Sigmoid colon (tissue), 7 donors: Measurements from ENCODE around the gene RIGI. TPM values are rescaled to one million over a fixed set of nuclear protein-coding genes. Genes with fewer than 3 reads are reported as not detected.

Experiments used
- DNase-seq: peaks from one replicate; pipeline ENCODE4 v3.0.0-alpha.2; 2019
- H3K27ac ChIP-seq, 4 donors: fragments of 200-600 bp; sonication (generic); one replicate each; pipeline ENCODE4 v1.5.1; 2016 to 2019; ENCODE audit warnings: mild to moderate bottlenecking in 1 of 4
- H3K27me3 ChIP-seq, 3 donors: fragments of 200-600 bp; sonication (generic); one replicate each; pipeline ENCODE4 v1.5.1; 2019; ENCODE audit warnings: mild to moderate bottlenecking in 1 of 3
- H3K36me3 ChIP-seq, 4 donors: fragments of 200-600 bp; sonication (generic); one replicate each; pipeline ENCODE4 v1.5.1; 2016 to 2019
- H3K4me1 ChIP-seq, 4 donors: fragments of 200-600 bp; sonication (generic); one replicate each; pipeline ENCODE4 v1.5.1; 2017 to 2019
- H3K4me3 ChIP-seq, 4 donors: fragments of 200-600 bp; sonication (generic); one replicate each; pipeline ENCODE4 v1.5.1; 2017 to 2019; ENCODE audit warnings: mild to moderate bottlenecking in 2 of 4, moderate library complexity in 1 of 4
- H3K9me3 ChIP-seq, 4 donors: fragments of 200-600 bp in 3 of 4; sonication (generic) in 3 of 4; one replicate each; pipeline versions ENCODE4 v1.5.1 to v1.6.1; 2013 to 2019
- CTCF ChIP-seq, 4 experiments: fragments of 450-650 bp in 3 of 4; fragments of 200-600 bp in 1 of 4; IDR thresholded peaks; one replicate each; pipeline ENCODE4 v1.5.1; 2016 to 2019; ENCODE audit warnings: antibody characterized with exemption in 4 of 4, mild to moderate bottlenecking in 3 of 4, moderate library complexity in 2 of 4
- EP300 ChIP-seq, 4 donors: sonication (generic); formaldehyde crosslinking; IDR thresholded peaks; one replicate each; pipeline ENCODE4 v1.6.1; 2017; ENCODE audit warnings: antibody characterized with exemption in 4 of 4
- POLR2A ChIP-seq, 2 donors: fragments of 450-650 bp; IDR thresholded peaks; one replicate each; pipeline ENCODE4 v1.6.1; 2016; ENCODE audit warnings: antibody characterized with exemption in 2 of 2, mild to moderate bottlenecking in 2 of 2, moderate library complexity in 2 of 2
- POLR2AphosphoS5 ChIP-seq, 4 donors: sonication (generic); formaldehyde crosslinking; IDR thresholded peaks; one replicate each; pipeline ENCODE4 v1.6.1; 2017; ENCODE audit warnings: antibody characterized with exemption in 4 of 4
- WGBS, 2 donors: extraction: QIAGEN DNeasy Blood & Tissue Kit; methylation state at CpG; one replicate each; pipeline ENCODE4 v1.1.7; 2013; 5-methylcytosine and 5-hydroxymethylcytosine counted together
- intact Hi-C: fragments of 100-400 bp; cut with DNase I; formaldehyde crosslinking; loops from one replicate; pipeline ENCODE4 v1.15.1; 2023
- polyA plus RNA-seq, 3 donors: library from polyadenylated mRNA; stranded (reverse); fragments of 200-250 nt; gene quantifications; one replicate each; pipeline ENCODE4 v1.2.3, GENCODE V29; 2013
- total RNA-seq, 4 donors: library from RNA; depleted of rRNA; stranded (reverse); fragments of >200 nt; gene quantifications; one replicate each; pipeline ENCODE4 v1.1.0, GENCODE V29; 2016
- donor health status: healthy with polysubstance abuse.
- donor health status: Bipolar disorder and iron deficiency.
- donor health status: healthy.

RIGI gene
- total and polyA plus RNA-seq, 7 donors = 4.4 to 19.6 (median 11.0) TPM

- peaks cover 0 to 42% (median 10%) of the 10 kb centered on the region in 4 donors for H3K36me3 ChIP-seq
- TF ChIP-seq EP300 (IDR thresholded peaks at IDR 0.05) (no peak), POLR2AphosphoS5 (IDR thresholded peaks at IDR 0.05) (no peak), POLR2A (IDR thresholded peaks at IDR 0.05) (no peak), CTCF (IDR thresholded peaks at IDR 0.05) (no peak)
- DNase-seq = no peak
- intact Hi-C loops = no loop called here
- no peaks in the 10 kb centered on the region for H3K9me3 ChIP-seq
- H3K4me3 ChIP-seq = no peak overlapping the region
- H3K4me1 ChIP-seq = no peaks in the 10 kb centered on the region
- no peaks in the 10 kb centered on the region for H3K27me3 ChIP-seq
- no peak overlapping the region for H3K27ac ChIP-seq
Observed at GRCh38 chr9:32497921-32498320, 28.1 kb downstream of the RIGI start.

GRCh38 chr9:32490601-32491000, 35.4 kb downstream of the RIGI start:
- Histone ChIP-seq H3K36me3 (peaks cover 13 to 64% (median 18%) of the 10 kb centered on the region in 4 donors), H3K9me3 (no peaks in the 10 kb centered on the region), H3K4me3 (no peak overlapping the region), H3K27me3 (no peaks in the 10 kb centered on the region), H3K27ac (no peak overlapping the region), H3K4me1 (no peaks in the 10 kb centered on the region)
- DNase-seq = no peak
- intact Hi-C loops = no loop called here
- TF ChIP-seq POLR2AphosphoS5 (IDR thresholded peaks at IDR 0.05) (no peak), POLR2A (IDR thresholded peaks at IDR 0.05) (no peak), CTCF (IDR thresholded peaks at IDR 0.05) (no peak), EP300 (IDR thresholded peaks at IDR 0.05) (no peak)
- 86 to 89% methylated on average over 3 of the region's 3 CpGs for WGBS, 2 donors

- TF ChIP-seq POLR2A (IDR thresholded peaks at IDR 0.05) = no peak
- no peak for TF ChIP-seq EP300 (IDR thresholded peaks at IDR 0.05)
- no peak for TF ChIP-seq CTCF (IDR thresholded peaks at IDR 0.05)
- TF ChIP-seq POLR2AphosphoS5 (IDR thresholded peaks at IDR 0.05) = no peak
- Histone ChIP-seq H3K36me3 (peaks cover 18 to 89% (median 22%) of the 10 kb centered on the region in 4 donors), H3K27ac (no peak overlapping the region), H3K4me1 (no peaks in the 10 kb centered on the region), H3K9me3 (no peaks in the 10 kb centered on the region), H3K27me3 (no peaks in the 10 kb centered on the region), H3K4me3 (no peak overlapping the region)
- intact Hi-C loops = no loop called here
- WGBS, 2 donors = 61 to 83% methylated on average over 3 of the region's 3 CpGs
- DNase-seq = no peak
Observed at GRCh38 chr9:32487981-32488380, 38.0 kb downstream of the RIGI start.

DNA sequence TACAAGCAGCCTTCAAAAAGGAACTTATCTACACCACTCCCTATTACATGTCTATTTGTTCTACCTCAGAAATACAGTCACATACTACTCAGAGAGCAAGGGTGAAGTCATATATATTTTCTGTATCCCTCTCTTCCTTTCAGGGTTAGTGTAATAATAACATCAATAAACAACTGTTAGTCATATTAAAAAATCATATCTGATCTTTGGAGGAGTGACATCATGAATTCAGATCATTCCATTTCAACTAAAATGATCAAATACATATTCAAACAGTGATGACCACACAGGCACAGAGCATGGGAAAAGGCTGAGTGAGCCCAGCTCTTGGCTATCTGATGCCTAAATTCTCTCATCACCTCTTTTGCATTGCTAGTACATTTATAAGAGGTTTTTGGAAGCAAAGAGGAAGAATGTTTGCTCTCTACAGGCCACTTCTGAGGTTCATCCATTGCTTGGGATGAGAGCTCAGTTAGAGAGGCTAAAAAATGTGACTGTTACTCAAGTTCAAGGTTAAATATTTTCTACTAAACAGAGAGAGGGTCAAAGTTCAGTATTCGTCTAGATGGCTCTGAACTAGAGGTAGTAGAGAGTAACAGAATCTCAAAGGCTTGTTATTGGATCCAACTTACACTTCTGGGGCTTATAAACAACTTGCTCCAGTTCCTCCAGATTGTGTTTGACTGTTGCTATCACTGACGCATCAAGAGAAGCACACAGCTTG, 39.0 kb downstream of the RIGI start:
- 60 to 84% methylated on average over 2 of the region's 2 CpGs for WGBS, 2 donors
- H3K27me3 ChIP-seq = no peaks in the 10 kb centered on the region
- H3K4me3 ChIP-seq = no peak overlapping the region
- TF ChIP-seq POLR2AphosphoS5 (IDR thresholded peaks at IDR 0.05) = no peak
- TF ChIP-seq CTCF (IDR thresholded peaks at IDR 0.05) = no peak
- no peak for TF ChIP-seq POLR2A (IDR thresholded peaks at IDR 0.05)
- no peak for TF ChIP-seq EP300 (IDR thresholded peaks at IDR 0.05)
- H3K4me1 ChIP-seq = no peaks in the 10 kb centered on the region
- no peak overlapping the region for H3K27ac ChIP-seq
- no peak for DNase-seq
- H3K9me3 ChIP-seq = no peaks in the 10 kb centered on the region
- H3K36me3 ChIP-seq = peaks cover 18 to 89% (median 24%) of the 10 kb centered on the region in 4 donors
- intact Hi-C loops = no loop called here

DNA sequence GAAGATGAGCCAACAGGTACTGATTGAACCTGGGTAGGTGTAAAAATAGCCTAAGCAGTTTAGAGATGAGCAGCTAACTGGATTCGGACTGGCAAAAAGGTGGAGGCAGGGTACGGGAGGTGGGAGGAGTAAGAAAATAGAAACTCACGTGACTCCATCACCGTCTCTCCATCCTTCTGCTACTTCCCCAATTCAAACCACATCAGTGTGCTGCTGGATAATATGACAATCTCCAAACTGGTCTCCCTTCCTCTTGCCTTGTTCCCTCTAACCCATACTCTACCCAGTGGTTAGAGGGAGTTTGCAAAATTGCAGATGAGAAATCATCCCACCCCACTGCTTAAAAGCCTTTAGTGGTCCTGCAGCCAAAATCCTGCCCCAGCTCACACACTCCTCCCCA, 42.7 kb downstream of the RIGI start:
- no peaks in the 10 kb centered on the region for H3K27me3 ChIP-seq
- TF ChIP-seq CTCF (IDR thresholded peaks at IDR 0.05) (no peak), POLR2AphosphoS5 (IDR thresholded peaks at IDR 0.05) (no peak), POLR2A (IDR thresholded peaks at IDR 0.05) (no peak), EP300 (IDR thresholded peaks at IDR 0.05) (no peak)
- WGBS, 2 donors = 86 to 92% methylated on average over 4 of the region's 4 CpGs
- no peaks in the 10 kb centered on the region for H3K9me3 ChIP-seq
- H3K27ac ChIP-seq = no peak overlapping the region
- H3K36me3 ChIP-seq = peaks cover 18 to 99% (median 25%) of the 10 kb centered on the region in 4 donors
- no peak for DNase-seq
- intact Hi-C loops = no loop called here
- H3K4me1 ChIP-seq = no peaks in the 10 kb centered on the region
- H3K4me3 ChIP-seq = no peak overlapping the region
